Activated gamma-delta T cell treated with Interleukin-2 at 50 U/mL for 16 hours (primary cell): Measurements from ENCODE around the gene CYP2A7.
"Not testable (repeated sequence)": the region's sequence is repeated elsewhere in the genome, so short reads cannot be mapped to it uniquely, and the experiment has no call there.

Experiments
- DNase-seq: peaks from one replicate; pipeline ENCODE4 v3.0.0-alpha.2; 2020

Gene CYP2A7

DNA sequence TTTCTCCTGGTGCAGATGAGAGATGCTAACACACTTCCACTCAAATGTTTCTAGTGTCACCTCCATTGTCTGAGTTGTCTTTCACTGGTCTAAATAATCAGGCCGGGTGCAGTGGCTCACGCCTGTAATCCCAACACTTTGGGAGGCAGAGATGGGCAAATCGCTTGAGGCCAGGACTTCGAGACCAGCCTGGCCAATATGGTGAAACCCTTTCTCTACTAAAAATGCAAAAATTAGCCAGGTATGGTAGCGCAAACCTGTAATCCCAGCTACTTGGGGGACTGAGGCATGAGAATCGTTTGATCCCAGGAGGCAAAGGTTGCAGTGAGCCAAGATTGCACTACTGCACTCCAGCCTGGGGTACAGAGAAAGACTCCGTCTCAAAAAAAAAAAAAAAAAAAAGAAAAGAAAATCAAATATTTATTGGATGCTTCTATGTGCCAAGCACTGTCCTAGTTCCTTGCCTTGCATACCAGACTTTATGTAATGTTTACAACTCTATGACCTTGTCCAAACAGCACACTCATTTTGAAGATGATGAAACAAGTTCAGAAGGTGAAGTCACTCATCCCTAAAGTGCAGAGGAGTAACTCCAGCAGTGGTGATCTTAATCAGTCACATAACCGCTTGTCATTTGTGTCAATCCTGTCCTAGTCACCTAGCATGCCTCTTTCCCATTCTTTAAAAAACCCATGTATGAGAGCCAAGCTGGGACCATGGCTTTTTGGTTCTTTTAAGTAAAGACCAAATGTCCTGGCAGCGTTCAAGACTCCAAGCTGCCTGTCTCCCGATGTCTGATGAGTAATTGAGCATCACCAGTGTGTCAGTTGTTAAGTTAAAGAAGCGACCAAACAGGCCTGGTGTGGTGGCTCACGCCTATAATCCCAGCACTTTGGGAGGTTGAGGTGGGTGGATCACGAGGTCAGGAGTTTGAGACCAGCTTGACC lies 15.1 kb upstream of the CYP2A7 start:
- DNase-seq = not testable (repeated sequence)

DNA sequence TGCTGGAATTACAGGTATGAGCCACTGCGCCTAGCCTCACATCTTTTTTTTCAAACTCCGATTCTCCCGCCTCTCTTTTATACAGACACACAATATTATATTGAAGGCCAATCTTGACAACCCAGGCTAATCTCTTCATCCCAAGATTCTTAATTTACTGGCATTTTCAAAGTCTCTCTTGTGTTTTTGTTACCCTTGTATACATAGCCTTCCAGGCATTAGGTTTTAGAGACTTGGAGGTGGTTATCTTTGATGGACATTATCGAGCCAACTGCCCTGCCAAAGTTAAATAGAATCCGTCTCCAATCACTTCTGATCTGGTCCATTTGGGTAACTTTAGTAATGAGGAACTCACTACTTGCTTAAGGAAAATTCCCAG lies 14.4 kb upstream of the CYP2A7 start:
- no peak for DNase-seq

DNA sequence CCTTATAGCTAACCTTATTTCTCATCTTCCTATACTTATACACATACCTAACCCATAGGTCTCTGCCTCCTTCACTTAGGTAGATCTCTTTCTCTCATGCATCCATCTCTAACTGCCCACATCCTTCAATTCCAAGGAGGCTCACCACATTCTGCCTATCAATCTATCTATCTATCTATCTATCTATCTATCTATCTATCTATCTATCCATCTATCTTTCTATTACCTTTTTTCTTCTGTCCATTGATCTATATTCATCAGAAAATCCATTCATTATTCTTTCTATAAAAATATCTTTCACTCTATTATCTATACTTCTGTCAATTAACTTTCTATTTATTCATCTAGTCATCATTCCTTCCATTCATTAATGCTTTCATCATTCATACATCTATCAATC lies 11.1 kb upstream of the CYP2A7 start:
- DNase-seq = no peak

DNA sequence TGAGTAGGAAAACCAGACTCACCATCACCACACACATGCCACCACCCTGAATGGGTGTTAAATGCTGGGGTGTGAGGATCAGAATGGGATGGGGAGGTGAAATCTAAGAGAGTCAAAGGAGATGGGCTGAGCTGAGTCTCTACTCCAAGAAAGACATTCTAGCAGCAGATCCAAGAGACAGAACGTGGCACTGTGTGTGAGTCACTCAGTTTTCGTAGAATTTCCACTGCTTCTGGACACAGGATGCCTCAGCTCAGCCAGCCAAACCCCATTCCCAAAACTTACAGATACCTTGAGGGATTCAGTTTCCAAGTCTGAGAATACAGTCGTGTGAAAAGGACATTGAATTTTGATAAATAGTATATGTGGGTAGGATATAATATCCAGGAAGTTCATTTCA lies 7.3 kb upstream of the CYP2A7 start:
- DNase-seq = no peak

DNA sequence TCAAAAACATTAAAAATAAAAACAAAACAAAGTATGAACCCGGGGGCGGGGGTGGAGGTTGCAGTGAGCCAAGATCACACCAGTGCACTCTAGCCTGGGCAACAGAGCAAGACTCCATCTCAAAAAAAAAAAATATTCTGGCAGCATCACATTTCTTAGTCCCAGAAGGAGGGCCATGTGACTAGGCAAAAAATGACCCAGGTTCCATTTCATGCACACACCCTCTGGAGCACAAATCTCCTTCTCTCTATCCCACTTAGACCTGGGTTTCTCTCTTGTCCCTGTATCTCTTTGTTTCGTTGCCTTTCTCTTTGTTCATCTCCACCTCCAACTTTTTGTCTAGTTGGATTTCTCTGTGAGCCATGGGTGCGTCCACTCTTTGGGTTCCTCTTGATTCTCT lies 6.2 kb upstream of the CYP2A7 start:
- DNase-seq = no peak

DNA sequence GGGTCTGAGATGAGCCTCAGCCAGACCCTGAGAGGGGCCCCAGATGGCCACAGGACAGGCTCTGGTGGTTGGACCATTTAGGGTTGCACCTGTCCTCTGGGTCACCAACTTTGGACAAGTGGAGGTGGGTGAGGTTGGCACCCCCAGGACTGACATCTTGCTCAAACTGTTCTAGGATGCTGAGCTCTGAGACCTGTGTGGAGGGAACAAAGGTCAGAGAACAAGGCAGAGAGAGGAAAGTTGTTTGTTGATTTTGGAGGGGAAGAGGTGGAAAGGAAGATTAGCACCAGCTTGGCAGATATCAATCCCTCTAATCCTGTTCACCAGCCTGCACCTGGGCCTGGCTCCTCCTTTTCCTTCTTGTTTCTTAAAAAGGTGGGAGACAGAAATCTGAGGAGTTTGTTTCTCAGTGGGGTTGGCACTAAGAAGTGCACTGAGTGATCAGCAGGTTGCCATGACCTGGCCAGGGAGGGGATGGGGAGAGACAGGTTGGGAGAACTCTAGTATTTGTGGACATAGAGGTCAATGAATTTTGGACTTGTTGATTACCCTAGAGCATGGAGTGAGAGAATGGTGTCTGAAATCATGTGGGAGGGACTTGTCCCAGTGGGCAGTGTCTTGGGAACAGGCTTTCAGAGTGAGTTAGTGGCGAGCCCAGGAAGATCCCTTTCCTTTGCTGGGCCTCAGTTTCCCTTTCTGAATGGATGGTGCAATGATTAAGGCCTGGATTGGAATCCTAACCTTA lies 2.3 kb upstream of the CYP2A7 start:
- not testable (repeated sequence) for DNase-seq

GRCh38 chr19:40879349-40879748 lies 2.7 kb downstream of the CYP2A7 start:
- DNase-seq = not testable (repeated sequence)

GRCh38 chr19:40875526-40875951 lies 6.5 kb downstream of the CYP2A7 start:
- peak; percentile 69 for DNase-seq

GRCh38 chr19:40874874-40875273 lies 7.2 kb downstream of the CYP2A7 start:
- not testable (repeated sequence) for DNase-seq

GRCh38 chr19:40873873-40874272 lies 8.2 kb downstream of the CYP2A7 start:
- not testable (repeated sequence) for DNase-seq

DNA sequence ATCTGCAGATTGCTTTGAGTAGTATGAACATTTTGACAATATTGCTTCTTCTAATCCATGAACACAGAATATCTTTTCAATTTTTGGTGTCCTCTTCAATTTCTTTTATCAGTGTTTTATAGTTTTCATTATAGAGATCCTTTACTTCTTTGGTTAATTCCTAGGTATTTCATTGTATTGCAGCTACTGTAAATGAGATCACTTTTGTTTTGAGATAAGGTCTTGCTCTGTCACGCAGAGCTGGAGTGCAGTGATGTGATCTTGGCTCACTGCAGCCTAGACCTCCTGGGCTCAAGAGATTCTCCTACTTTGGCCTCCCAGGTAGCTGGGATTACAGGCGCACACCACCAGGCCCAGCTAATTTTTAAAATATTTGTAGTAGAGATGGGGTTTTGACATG lies 9.8 kb downstream of the CYP2A7 start:
- DNase-seq = no peak

DNA sequence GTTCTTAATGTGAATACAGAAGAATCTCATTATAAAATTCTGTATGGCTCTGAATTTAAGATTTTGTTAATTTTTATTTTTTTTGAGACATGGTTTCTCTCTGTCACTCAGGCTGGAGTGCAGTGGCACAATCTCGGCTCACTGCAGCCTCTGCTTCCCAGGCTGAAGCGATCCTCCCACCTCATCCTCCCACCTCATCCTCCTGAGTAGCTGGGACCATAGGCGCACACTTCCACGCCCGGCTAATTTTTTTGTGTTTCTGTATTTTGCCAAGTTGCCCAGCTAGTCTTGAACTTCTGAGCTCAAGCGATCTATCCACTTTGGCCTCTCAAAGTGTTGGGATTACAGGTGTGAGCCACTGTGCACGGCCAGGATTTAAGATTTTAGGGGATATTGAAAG lies 14.3 kb downstream of the CYP2A7 start:
- DNase-seq = no peak

DNA sequence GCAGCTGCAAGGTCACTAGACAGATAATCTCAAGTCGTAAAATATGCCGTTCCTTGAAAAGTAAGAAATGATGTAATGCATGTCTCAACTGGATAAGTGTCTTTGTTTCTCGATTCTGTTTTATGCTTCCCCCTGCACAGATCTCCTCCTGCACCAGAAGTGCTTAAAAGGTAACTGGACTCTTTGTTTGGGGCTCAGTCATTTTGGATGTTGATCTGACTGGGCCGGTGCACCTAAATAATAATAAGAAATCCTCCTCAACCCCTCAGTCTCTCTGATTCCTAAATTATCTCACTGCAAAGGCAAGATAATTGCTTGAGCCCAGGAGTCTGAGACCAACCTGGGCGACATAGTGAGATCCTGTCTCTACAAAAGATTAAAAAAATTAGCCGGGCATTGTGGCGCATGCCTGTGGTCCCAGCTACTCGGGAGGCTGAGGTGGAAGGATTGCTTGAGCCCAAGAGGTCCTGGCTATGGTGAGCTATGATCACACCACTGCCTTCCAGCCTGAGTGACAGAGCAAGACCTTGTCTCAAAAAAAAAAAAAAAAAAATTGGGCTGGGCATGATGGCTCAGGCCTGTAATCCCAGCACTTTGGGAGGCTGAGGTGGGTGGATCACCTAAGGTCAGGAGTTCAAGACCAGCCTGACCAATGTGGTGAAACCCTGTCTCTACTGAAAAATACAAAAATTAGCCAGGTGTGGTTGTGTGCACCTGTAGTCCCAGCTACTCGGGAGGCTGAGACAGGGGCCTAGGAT lies 17.1 kb downstream of the CYP2A7 start:
- not testable (repeated sequence) for DNase-seq

DNA sequence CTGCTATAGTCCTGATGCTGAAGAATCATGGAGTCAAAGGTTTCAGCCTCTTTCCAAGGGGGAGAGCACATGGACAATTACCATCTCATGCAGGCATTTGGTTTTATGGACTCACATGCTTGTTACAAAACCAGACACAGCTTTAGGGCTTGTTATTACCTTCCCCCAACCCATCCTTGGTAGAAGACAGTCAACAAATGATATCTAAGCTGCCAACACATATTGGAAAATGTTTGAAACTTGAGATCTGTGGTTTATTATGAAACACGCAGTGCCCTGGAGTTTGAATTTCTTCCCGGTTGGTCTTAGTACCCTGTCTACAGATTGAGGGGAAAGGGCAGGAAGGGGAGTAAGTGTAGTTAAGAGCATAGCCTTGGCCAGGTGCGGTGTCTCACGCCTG lies 19.2 kb downstream of the CYP2A7 start:
- no peak for DNase-seq

- no peak for DNase-seq
Observed at GRCh38 chr19:40862333-40862732, 19.7 kb downstream of the CYP2A7 start.

DNA sequence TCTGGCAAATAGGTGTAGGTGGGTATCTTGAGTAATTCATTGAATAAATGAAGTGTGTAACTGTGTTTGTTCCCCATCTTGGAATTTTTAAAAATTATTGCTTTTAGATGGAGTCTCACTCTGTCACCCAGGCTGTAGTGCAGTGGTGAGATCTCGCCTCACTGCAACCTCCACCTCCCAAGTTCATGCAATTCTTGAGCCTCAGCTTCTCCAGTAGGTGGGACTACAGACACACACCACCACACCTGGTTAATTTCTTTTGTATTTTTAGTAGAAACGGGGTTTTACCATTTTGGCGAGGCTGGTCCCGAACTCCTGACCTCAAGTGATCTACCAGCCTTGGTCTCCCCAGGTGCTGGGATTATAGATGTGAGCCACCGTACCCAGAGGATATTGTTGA lies 23.9 kb downstream of the CYP2A7 start:
- DNase-seq = no peak

DNA sequence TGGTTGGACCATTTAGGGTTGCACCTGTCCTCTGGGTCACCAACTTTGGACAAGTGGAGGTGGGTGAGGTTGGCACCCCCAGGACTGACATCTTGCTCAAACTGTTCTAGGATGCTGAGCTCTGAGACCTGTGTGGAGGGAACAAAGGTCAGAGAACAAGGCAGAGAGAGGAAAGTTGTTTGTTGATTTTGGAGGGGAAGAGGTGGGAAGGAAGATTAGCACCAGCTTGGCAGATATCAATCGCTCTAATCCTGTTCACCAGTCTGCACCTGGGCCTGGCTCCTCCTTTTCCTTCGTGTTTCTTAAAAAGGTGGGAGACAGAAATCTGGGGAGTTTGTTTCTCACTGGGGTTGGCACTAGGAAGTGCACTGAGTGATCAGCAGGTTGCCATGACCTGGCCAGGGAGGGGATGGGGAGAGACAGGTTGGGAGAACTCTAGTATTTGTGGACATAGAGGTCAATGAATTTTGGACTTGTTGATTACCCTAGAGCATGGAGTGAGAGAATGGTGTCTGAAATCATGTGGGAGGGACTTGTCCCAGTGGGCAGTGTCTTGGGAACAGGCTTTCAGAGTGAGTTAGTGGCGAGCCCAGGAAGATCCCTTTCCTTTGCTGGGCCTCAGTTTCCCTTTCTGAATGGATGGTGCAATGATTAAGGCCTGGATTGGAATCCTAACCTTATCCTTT lies 29.4 kb downstream of the CYP2A7 start:
- DNase-seq = not testable (repeated sequence)

DNA sequence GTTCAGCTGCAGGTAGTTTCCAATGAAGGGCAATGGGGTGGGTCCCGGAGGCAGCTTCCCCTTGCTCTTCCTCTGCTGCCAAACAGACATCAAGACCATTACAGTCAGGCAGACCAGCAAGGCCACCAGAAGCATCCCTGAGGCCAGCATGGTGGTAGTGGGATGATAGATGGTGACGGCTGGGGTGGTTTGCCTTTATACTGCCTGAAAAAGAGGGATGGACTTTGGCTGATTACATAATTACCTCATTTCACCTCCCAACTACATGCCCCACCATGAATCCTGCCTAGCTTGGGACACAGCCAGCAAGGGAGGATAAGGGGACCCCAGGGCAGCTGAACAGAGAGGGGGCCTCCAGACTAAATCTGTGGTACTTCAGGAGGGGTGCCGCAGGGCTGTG lies 31.8 kb downstream of the CYP2A7 start, which contains the start of gene CYP2A6:
Gene CYP2A6, minus strand, starts transcription at position 171 of the 400 bp plus-strand sequence. Its CDS starts 21 bp downstream, at position 150.
- DNase-seq = not testable (repeated sequence)

DNA sequence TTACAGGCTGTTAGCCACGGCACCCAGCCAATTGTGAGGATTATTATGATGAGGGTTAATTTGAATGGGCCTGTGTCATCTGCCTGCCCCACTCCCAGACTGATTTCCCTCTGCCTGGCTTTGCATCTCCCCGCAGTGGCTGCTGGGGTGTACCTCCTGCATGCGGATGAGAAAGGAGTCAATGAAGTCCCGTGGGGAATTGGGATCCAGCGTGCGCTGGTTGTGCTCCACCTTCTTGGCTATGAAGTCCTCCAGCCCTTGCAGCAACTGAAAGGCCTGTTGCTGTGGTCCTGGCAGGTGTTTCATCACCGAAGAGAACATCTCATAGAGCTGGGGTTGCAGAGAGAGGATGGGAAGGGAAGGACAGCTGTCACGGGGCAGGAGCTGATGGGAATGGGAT lies 35.3 kb downstream of the CYP2A7 start:
- not testable (repeated sequence) for DNase-seq

DNA sequence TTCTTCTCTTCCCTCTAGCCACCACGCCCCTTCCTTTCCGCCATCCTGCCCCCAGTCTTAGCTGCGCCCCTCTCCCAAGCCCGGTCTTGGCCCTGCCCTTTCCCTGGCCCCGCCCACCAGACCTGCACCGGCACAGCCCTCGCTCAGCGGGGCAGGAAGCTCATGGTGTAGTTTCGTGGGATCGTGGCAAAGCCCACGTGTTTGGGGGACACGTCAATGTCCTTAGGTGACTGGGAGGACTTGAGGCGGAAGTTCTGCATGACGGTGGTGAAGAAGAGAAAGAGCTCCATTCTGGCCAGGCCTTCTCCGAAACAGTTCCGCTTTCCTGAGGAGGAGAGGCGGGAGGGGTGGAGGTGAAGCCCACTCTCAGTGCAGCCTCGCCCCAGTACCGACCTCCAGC lies 38.4 kb downstream of the CYP2A7 start:
- DNase-seq = peak; percentile 81

GRCh38 chr19:40842997-40843652 lies 38.9 kb downstream of the CYP2A7 start:
- DNase-seq = not testable (repeated sequence)

- DNase-seq = not testable (repeated sequence)
Observed at GRCh38 chr19:40842012-40842411, 40.0 kb downstream of the CYP2A7 start.
